KMS-11 (cell line): ENCODE measurements around the gene ICAM5.

Source experiments
- H2AFZ ChIP-seq: fragments of 200-600 bp; sonication (generic); 2 replicates; pipeline ENCODE4 v1.6.1; 2016; ENCODE audit warnings: antibody characterized with exemption, mixed run types, low read depth
- H3K27ac ChIP-seq: fragments of 200-600 bp; sonication (generic); 2 replicates; pipeline ENCODE4 v1.6.1; 2016; ENCODE audit warnings: mild to moderate bottlenecking, mixed run types
- H3K27me3 ChIP-seq: fragments of 200-600 bp; sonication (generic); 2 replicates; pipeline ENCODE4 v1.6.1; 2017; ENCODE audit warnings: mild to moderate bottlenecking, low read depth, mixed run types, moderate library complexity; ENCODE audit not compliant: insufficient read depth
- H3K36me3 ChIP-seq: fragments of 200-600 bp; sonication (generic); 2 replicates; pipeline ENCODE4 v1.6.1; 2017; ENCODE audit warnings: mild to moderate bottlenecking, mixed run types; ENCODE audit not compliant: insufficient read depth
- H3K4me1 ChIP-seq: fragments of 200-600 bp; sonication (generic); 2 replicates; pipeline ENCODE4 v1.6.1; 2016; ENCODE audit warnings: mild to moderate bottlenecking, low read depth, mixed run types; ENCODE audit not compliant: poor library complexity, severe bottlenecking
- H3K4me2 ChIP-seq: fragments of 200-600 bp; sonication (generic); 2 replicates; pipeline ENCODE4 v1.7.0; 2016; ENCODE audit warnings: mild to moderate bottlenecking, mixed run types
- H3K4me3 ChIP-seq: fragments of 200-600 bp; sonication (generic); IDR thresholded peaks from 2 replicates; pipeline ENCODE4 v1.6.1; 2017; ENCODE audit warnings: low read depth, low read length, mixed read lengths; ENCODE audit not compliant: insufficient read depth
- H3K79me2 ChIP-seq: fragments of 200-600 bp; sonication (generic); 2 replicates; pipeline ENCODE4 v1.6.1; 2016; ENCODE audit warnings: low read depth, mixed run types; ENCODE audit not compliant: insufficient read depth
- H3K9ac ChIP-seq: fragments of 200-600 bp; sonication (generic); 2 replicates; pipeline ENCODE4 v1.6.1; 2016; ENCODE audit warnings: mild to moderate bottlenecking, mixed run types
- H4K20me1 ChIP-seq: fragments of 200-600 bp; sonication (generic); 2 replicates; pipeline ENCODE4 v1.6.1; 2016; ENCODE audit warnings: mild to moderate bottlenecking, mixed run types; ENCODE audit not compliant: insufficient read depth
- TF ChIP-seq, protein P1 (sequence below): fragments of 200-600 bp; sonication (generic); conservative IDR thresholded peaks from 2 replicates; pipeline ENCODE4 v1.6.1; 2017; ENCODE audit warnings: low read depth, mild to moderate bottlenecking, antibody characterized with exemption, low read length, moderate library complexity, mixed read lengths

ICAM5 gene

DNA sequence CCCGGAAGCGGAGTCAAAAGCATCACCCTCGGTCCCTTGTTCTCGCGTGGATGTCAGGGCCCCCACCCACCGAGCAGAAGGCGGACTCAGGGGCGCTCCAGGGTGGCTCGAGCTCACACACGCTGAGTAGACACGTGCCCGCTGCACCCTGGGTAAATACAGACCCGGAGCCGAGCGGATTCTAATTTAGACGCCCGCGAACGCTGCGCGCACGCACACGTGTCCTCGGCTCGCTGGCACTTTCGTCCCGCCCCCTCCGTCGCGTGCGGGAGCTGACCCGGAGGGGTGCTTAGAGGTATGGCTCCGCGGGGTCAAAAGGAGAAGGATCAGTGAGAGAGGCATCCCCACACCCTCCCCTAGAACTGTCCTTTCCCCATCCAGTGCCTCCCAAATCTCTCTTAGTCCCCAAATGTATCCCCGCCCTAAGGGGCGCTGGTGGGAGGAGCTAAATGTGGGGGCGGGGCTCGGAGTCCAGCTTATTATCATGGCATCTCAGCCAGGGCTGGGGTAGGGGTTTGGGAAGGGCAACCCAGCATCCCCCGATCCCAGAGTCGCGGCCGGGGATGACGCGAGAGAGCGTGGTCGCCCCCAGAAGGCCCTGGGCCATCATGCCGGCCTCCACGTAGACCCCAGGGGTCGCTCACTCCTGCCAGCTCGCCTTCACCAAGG lies 451 bp upstream of the ICAM5 start:
- Histone ChIP-seq H3K4me1 (peaks cover 25% of the 10 kb centered on the region), H4K20me1 (no peaks in the 10 kb centered on the region), H3K9ac (peak overlapping the region; percentile 46; the same call in 1 of the 2 replicates), H3K36me3 (no peaks in the 10 kb centered on the region), H2AFZ (peak overlapping the region; percentile 99), H3K79me2 (no peaks in the 10 kb centered on the region), H3K27ac (peak overlapping the region; percentile 42; the same call in 1 of the 2 replicates), H3K27me3 (peaks cover 26% of the 10 kb centered on the region), H3K4me3 (no peak overlapping the region), H3K4me2 (peak overlapping the region; percentile 88)
- TF ChIP-seq, protein P1, sequence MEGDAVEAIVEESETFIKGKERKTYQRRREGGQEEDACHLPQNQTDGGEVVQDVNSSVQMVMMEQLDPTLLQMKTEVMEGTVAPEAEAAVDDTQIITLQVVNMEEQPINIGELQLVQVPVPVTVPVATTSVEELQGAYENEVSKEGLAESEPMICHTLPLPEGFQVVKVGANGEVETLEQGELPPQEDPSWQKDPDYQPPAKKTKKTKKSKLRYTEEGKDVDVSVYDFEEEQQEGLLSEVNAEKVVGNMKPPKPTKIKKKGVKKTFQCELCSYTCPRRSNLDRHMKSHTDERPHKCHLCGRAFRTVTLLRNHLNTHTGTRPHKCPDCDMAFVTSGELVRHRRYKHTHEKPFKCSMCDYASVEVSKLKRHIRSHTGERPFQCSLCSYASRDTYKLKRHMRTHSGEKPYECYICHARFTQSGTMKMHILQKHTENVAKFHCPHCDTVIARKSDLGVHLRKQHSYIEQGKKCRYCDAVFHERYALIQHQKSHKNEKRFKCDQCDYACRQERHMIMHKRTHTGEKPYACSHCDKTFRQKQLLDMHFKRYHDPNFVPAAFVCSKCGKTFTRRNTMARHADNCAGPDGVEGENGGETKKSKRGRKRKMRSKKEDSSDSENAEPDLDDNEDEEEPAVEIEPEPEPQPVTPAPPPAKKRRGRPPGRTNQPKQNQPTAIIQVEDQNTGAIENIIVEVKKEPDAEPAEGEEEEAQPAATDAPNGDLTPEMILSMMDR = no peak

DNA sequence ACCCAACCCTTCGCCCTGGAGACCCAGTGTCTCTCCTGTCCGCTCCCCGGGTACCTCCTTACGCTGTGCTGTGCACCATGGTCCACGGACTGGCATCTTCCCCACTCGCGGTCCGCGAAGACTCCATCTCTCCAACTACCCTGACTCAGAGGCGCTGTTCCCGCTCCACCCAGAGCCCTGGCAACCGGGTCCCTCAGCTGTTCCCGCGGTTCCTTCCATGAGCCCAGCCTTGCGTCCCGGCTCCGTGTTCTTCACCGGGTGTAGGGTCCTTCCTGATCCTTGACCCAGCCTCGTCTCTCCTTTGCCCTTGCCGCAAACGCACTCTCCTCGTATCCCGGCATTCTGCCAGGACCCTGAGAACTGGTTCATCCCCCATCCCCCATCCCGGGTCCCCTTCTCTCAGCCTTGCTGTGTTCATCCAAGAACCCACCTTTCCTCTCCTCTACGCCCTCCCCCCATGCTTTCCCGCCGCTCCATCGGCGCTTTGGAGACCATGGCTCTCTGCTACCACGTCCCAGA lies 664 bp downstream of the ICAM5 start:
- TF ChIP-seq, protein P1 = no peak
- Histone ChIP-seq H3K27me3 (peaks cover 26% of the 10 kb centered on the region), H3K36me3 (no peaks in the 10 kb centered on the region), H3K9ac (no peak overlapping the region), H3K4me2 (peak overlapping the region; percentile 88), H4K20me1 (no peaks in the 10 kb centered on the region), H3K4me1 (peaks cover 27% of the 10 kb centered on the region), H3K79me2 (no peaks in the 10 kb centered on the region), H2AFZ (peak overlapping the region; percentile 99; the same call in 1 of the 2 replicates), H3K27ac (no peak overlapping the region), H3K4me3 (no peak overlapping the region)

DNA sequence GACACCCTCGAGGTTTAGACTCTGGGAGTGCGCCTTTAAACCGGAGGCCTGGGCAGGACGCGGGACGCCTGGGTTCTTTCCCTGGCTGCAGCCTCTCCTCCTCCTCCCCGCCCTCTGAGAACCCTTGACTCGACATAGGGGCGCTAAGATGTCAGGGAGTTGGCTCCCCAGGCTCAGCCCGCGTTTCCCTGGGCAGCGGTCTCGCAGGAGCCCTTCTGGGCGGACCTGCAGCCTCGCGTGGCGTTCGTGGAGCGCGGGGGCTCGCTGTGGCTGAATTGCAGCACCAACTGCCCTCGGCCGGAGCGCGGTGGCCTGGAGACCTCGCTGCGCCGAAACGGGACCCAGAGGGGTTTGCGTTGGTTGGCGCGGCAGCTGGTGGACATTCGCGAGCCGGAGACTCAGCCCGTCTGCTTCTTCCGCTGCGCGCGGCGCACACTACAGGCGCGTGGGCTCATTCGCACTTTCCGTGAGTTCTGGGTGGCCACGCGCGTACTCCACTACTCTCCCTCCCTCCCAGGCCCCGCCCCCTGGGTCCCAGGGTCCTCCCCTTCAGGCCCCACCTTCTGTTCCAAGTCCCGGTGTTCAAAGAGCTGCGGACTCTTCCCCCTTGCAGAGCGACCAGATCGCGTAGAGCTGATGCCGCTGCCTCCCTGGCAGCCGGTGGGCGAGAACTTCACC lies 1.3 kb downstream of the ICAM5 start:
- TF ChIP-seq, protein P1 = no peak
- peaks cover 33% of the 10 kb centered on the region for H3K4me1 ChIP-seq
- no peaks in the 10 kb centered on the region for H3K36me3 ChIP-seq
- H3K9ac ChIP-seq = no peak overlapping the region
- H3K27ac ChIP-seq = no peak overlapping the region
- H3K4me3 ChIP-seq = no peak overlapping the region
- H3K4me2 ChIP-seq = peak overlapping the region; percentile 88
- H3K79me2 ChIP-seq = no peaks in the 10 kb centered on the region
- peak overlapping the region; percentile 58 for H2AFZ ChIP-seq
- peaks cover 26% of the 10 kb centered on the region for H3K27me3 ChIP-seq
- no peaks in the 10 kb centered on the region for H4K20me1 ChIP-seq

DNA sequence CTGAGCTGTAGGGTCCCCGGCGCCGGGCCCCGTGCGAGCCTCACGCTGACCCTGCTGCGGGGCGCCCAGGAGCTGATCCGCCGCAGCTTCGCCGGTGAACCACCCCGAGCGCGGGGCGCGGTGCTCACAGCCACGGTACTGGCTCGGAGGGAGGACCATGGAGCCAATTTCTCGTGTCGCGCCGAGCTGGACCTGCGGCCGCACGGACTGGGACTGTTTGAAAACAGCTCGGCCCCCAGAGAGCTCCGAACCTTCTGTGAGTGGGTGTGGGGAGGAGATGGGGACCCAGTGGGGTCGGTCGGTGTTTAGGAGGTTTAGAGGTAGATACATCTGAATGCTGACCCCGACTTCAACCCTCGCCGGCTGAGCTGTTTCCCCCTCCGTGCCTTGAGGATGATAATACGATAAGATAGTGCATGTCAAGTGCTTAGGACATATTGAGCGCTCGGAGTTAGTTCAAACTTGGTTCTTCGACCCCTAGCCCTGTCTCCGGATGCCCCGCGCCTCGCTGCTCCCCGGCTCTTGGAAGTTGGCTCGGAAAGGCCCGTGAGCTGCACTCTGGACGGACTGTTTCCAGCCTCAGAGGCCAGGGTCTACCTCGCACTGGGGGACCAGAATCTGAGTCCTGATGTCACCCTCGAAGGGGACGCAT lies 1.9 kb downstream of the ICAM5 start:
- peak overlapping the region; percentile 88 for H3K4me2 ChIP-seq
- H3K27me3 ChIP-seq = peaks cover 26% of the 10 kb centered on the region
- H4K20me1 ChIP-seq = no peaks in the 10 kb centered on the region
- TF ChIP-seq, protein P1 = no peak
- no peak overlapping the region for H3K27ac ChIP-seq
- no peaks in the 10 kb centered on the region for H3K36me3 ChIP-seq
- peak overlapping the region; percentile 58 for H2AFZ ChIP-seq
- H3K4me3 ChIP-seq = no peak overlapping the region
- H3K9ac ChIP-seq = no peak overlapping the region
- H3K79me2 ChIP-seq = no peaks in the 10 kb centered on the region
- peaks cover 30% of the 10 kb centered on the region for H3K4me1 ChIP-seq
